ENCODE data around the gene CCDC73.
"Not testable (repeated sequence)": the region's sequence is repeated elsewhere in the genome, so short reads cannot be mapped to it uniquely, and the experiment has no call there.

The CCDC73 gene

GRCh38 chr11:32829157-32829679 is 34.8 kb upstream of the CCDC73 start:
- Histone ChIP-seq H3K36me3 (ENCODE audit: control insufficient read depth in 2 of 2, insufficient read depth in 2 of 2, low read length in 2 of 2) (no peaks in the 10 kb centered on the region), H3K9me3 (ENCODE audit: control insufficient read depth in 2 of 2, low read length in 2 of 2) (no peaks in the 10 kb centered on the region), H3K9ac (ENCODE audit: low read length in 2 of 2) (peak overlapping the region; percentile 55 to 60), H3K4me3 (ENCODE audit: low read length in 2 of 2) (peak overlapping the region; percentile 78 to 83), H3K27me3 (ENCODE audit: control insufficient read depth in 1 of 2, insufficient read depth in 2 of 2, low read length in 2 of 2) (peaks cover 10 to 19% of the 10 kb centered on the region in 2 donors), H3K27ac (ENCODE audit: low read length) (no peak overlapping the region), H3K4me1 (ENCODE audit: control insufficient read depth, insufficient read depth, low read length) (peaks cover 8% of the 10 kb centered on the region)

- Histone ChIP-seq H3K4me3 (ENCODE audit: low read length in 2 of 2) (no peak overlapping the region), H3K9me3 (ENCODE audit: control insufficient read depth in 2 of 2, low read length in 2 of 2) (no peaks in the 10 kb centered on the region), H3K27me3 (ENCODE audit: control insufficient read depth in 1 of 2, insufficient read depth in 2 of 2, low read length in 2 of 2) (peaks cover 10 to 19% of the 10 kb centered on the region in 2 donors), H3K9ac (ENCODE audit: low read length in 2 of 2) (no peak overlapping the region), H3K27ac (ENCODE audit: low read length) (no peak overlapping the region), H3K4me1 (ENCODE audit: control insufficient read depth, insufficient read depth, low read length) (peaks cover 8% of the 10 kb centered on the region), H3K36me3 (ENCODE audit: control insufficient read depth in 2 of 2, insufficient read depth in 2 of 2, low read length in 2 of 2) (no peaks in the 10 kb centered on the region)
Measured at GRCh38 chr11:32827276-32827675, 32.8 kb upstream of the CCDC73 start.

- Histone ChIP-seq H3K4me3 (ENCODE audit: low read length in 2 of 2) (no peak overlapping the region), H3K9me3 (ENCODE audit: control insufficient read depth in 2 of 2, low read length in 2 of 2) (no peaks in the 10 kb centered on the region), H3K4me1 (ENCODE audit: control insufficient read depth, insufficient read depth, low read length) (peaks cover 8% of the 10 kb centered on the region), H3K36me3 (ENCODE audit: control insufficient read depth in 2 of 2, insufficient read depth in 2 of 2, low read length in 2 of 2) (no peaks in the 10 kb centered on the region), H3K27ac (ENCODE audit: low read length) (no peak overlapping the region), H3K27me3 (ENCODE audit: control insufficient read depth in 1 of 2, insufficient read depth in 2 of 2, low read length in 2 of 2) (peaks cover 9 to 14% of the 10 kb centered on the region in 2 donors), H3K9ac (ENCODE audit: low read length in 2 of 2) (no peak overlapping the region)
Measured at GRCh38 chr11:32826113-32826512, 31.7 kb upstream of the CCDC73 start.

- not testable (repeated sequence) for H3K27ac ChIP-seq (ENCODE audit: low read length); H3K4me1 ChIP-seq (ENCODE audit: control insufficient read depth, insufficient read depth, low read length); H3K4me3 ChIP-seq (ENCODE audit: low read length in 2 of 2); H3K9ac ChIP-seq (ENCODE audit: low read length in 2 of 2); H3K36me3 ChIP-seq (ENCODE audit: control insufficient read depth in 2 of 2, insufficient read depth in 2 of 2, low read length in 2 of 2); H3K27me3 ChIP-seq (ENCODE audit: control insufficient read depth in 1 of 2, insufficient read depth in 2 of 2, low read length in 2 of 2); H3K9me3 ChIP-seq (ENCODE audit: control insufficient read depth in 2 of 2, low read length in 2 of 2)
Measured at GRCh38 chr11:32823617-32824016, 29.2 kb upstream of the CCDC73 start.

- no peak overlapping the region for H3K27ac ChIP-seq (ENCODE audit: low read length)
- no peak overlapping the region for H3K9ac ChIP-seq (ENCODE audit: low read length in 2 of 2)
- no peaks in the 10 kb centered on the region for H3K4me1 ChIP-seq (ENCODE audit: control insufficient read depth, insufficient read depth, low read length)
- H3K27me3 ChIP-seq (ENCODE audit: control insufficient read depth in 1 of 2, insufficient read depth in 2 of 2, low read length in 2 of 2) = no peaks in the 10 kb centered on the region
- no peaks in the 10 kb centered on the region for H3K9me3 ChIP-seq (ENCODE audit: control insufficient read depth in 2 of 2, low read length in 2 of 2)
- no peaks in the 10 kb centered on the region for H3K36me3 ChIP-seq (ENCODE audit: control insufficient read depth in 2 of 2, insufficient read depth in 2 of 2, low read length in 2 of 2)
- no peak overlapping the region for H3K4me3 ChIP-seq (ENCODE audit: low read length in 2 of 2)
Measured at GRCh38 chr11:32821917-32822560, 27.6 kb upstream of the CCDC73 start.

GRCh38 chr11:32821517-32821916 is 27.1 kb upstream of the CCDC73 start:
- Histone ChIP-seq H3K9ac (ENCODE audit: low read length in 2 of 2) (no peak overlapping the region), H3K4me3 (ENCODE audit: low read length in 2 of 2) (no peak overlapping the region), H3K9me3 (ENCODE audit: control insufficient read depth in 2 of 2, low read length in 2 of 2) (no peaks in the 10 kb centered on the region)

GRCh38 chr11:32820497-32820896 is 26.0 kb upstream of the CCDC73 start:
- H3K4me3 ChIP-seq (ENCODE audit: low read length in 2 of 2) = no peak overlapping the region
- H3K27ac ChIP-seq (ENCODE audit: low read length) = no peak overlapping the region
- H3K36me3 ChIP-seq (ENCODE audit: control insufficient read depth in 2 of 2, insufficient read depth in 2 of 2, low read length in 2 of 2) = no peaks in the 10 kb centered on the region
- H3K9me3 ChIP-seq (ENCODE audit: control insufficient read depth in 2 of 2, low read length in 2 of 2) = no peaks in the 10 kb centered on the region
- no peak overlapping the region for H3K9ac ChIP-seq (ENCODE audit: low read length in 2 of 2)
- no peaks in the 10 kb centered on the region for H3K4me1 ChIP-seq (ENCODE audit: control insufficient read depth, insufficient read depth, low read length)
- no peaks in the 10 kb centered on the region for H3K27me3 ChIP-seq (ENCODE audit: control insufficient read depth in 1 of 2, insufficient read depth in 2 of 2, low read length in 2 of 2)

More at GRCh38 chr11:32821517-32821916, 27.1 kb upstream of the CCDC73 start:
- H3K27me3 ChIP-seq (ENCODE audit: control insufficient read depth in 1 of 2, insufficient read depth in 2 of 2, low read length in 2 of 2) = no peaks in the 10 kb centered on the region
- H3K4me1 ChIP-seq (ENCODE audit: control insufficient read depth, insufficient read depth, low read length) = no peaks in the 10 kb centered on the region
- H3K27ac ChIP-seq (ENCODE audit: low read length) = no peak overlapping the region
- no peaks in the 10 kb centered on the region for H3K36me3 ChIP-seq (ENCODE audit: control insufficient read depth in 2 of 2, insufficient read depth in 2 of 2, low read length in 2 of 2)

GRCh38 chr11:32819187-32819586 is 24.7 kb upstream of the CCDC73 start:
- no peaks in the 10 kb centered on the region for H3K36me3 ChIP-seq (ENCODE audit: control insufficient read depth in 2 of 2, insufficient read depth in 2 of 2, low read length in 2 of 2)
- no peak overlapping the region for H3K27ac ChIP-seq (ENCODE audit: low read length)
- no peak overlapping the region for H3K9ac ChIP-seq (ENCODE audit: low read length in 2 of 2)
- no peaks in the 10 kb centered on the region for H3K4me1 ChIP-seq (ENCODE audit: control insufficient read depth, insufficient read depth, low read length)
- no peaks in the 10 kb centered on the region for H3K9me3 ChIP-seq (ENCODE audit: control insufficient read depth in 2 of 2, low read length in 2 of 2)
- no peak overlapping the region for H3K4me3 ChIP-seq (ENCODE audit: low read length in 2 of 2)
- no peaks in the 10 kb centered on the region for H3K27me3 ChIP-seq (ENCODE audit: control insufficient read depth in 1 of 2, insufficient read depth in 2 of 2, low read length in 2 of 2)

GRCh38 chr11:32817852-32818183 is 23.4 kb upstream of the CCDC73 start:
- no peak overlapping the region for H3K4me3 ChIP-seq (ENCODE audit: low read length in 2 of 2)
- H3K27ac ChIP-seq (ENCODE audit: low read length) = no peak overlapping the region
- no peaks in the 10 kb centered on the region for H3K4me1 ChIP-seq (ENCODE audit: control insufficient read depth, insufficient read depth, low read length)
- no peaks in the 10 kb centered on the region for H3K27me3 ChIP-seq (ENCODE audit: control insufficient read depth in 1 of 2, insufficient read depth in 2 of 2, low read length in 2 of 2)
- H3K9ac ChIP-seq (ENCODE audit: low read length in 2 of 2) = no peak overlapping the region
- H3K36me3 ChIP-seq (ENCODE audit: control insufficient read depth in 2 of 2, insufficient read depth in 2 of 2, low read length in 2 of 2) = no peaks in the 10 kb centered on the region
- no peaks in the 10 kb centered on the region for H3K9me3 ChIP-seq (ENCODE audit: control insufficient read depth in 2 of 2, low read length in 2 of 2)

- Histone ChIP-seq H3K27me3 (ENCODE audit: control insufficient read depth in 1 of 2, insufficient read depth in 2 of 2, low read length in 2 of 2) (no peaks in the 10 kb centered on the region), H3K4me3 (ENCODE audit: low read length in 2 of 2) (no peak overlapping the region), H3K9ac (ENCODE audit: low read length in 2 of 2) (no peak overlapping the region), H3K27ac (ENCODE audit: low read length) (no peak overlapping the region), H3K9me3 (ENCODE audit: control insufficient read depth in 2 of 2, low read length in 2 of 2) (no peaks in the 10 kb centered on the region), H3K4me1 (ENCODE audit: control insufficient read depth, insufficient read depth, low read length) (no peaks in the 10 kb centered on the region), H3K36me3 (ENCODE audit: control insufficient read depth in 2 of 2, insufficient read depth in 2 of 2, low read length in 2 of 2) (no peaks in the 10 kb centered on the region)
Measured at GRCh38 chr11:32817181-32817851, 22.9 kb upstream of the CCDC73 start.

GRCh38 chr11:32809313-32809712 is 14.9 kb upstream of the CCDC73 start:
- no peak overlapping the region for H3K9ac ChIP-seq (ENCODE audit: low read length in 2 of 2)
- H3K27ac ChIP-seq (ENCODE audit: low read length) = no peak overlapping the region
- no peak overlapping the region for H3K4me3 ChIP-seq (ENCODE audit: low read length in 2 of 2)
- H3K27me3 ChIP-seq (ENCODE audit: control insufficient read depth in 1 of 2, insufficient read depth in 2 of 2, low read length in 2 of 2) = no peaks in the 10 kb centered on the region
- H3K4me1 ChIP-seq (ENCODE audit: control insufficient read depth, insufficient read depth, low read length) = no peaks in the 10 kb centered on the region
- H3K9me3 ChIP-seq (ENCODE audit: control insufficient read depth in 2 of 2, low read length in 2 of 2) = no peaks in the 10 kb centered on the region
- H3K36me3 ChIP-seq (ENCODE audit: control insufficient read depth in 2 of 2, insufficient read depth in 2 of 2, low read length in 2 of 2) = no peaks in the 10 kb centered on the region

Data from stomach smooth muscle (tissue), 2 donors.